Stimulated activated CD8-positive, alpha-beta memory T cell treated with anti-CD3 and anti-CD28 coated beads, Interleukin-7, amount 100 ng/mL, for 24 hours (primary cell): ENCODE data around the gene RNF4.
A peak's percentile ranks its signal among the peaks of the same experiment; 100 is the strongest.

Experiments
- DNase-seq: peaks from one replicate; pipeline ENCODE4 v3.0.0-alpha.2; 2020; ENCODE audit warnings: low read depth

RNF4 gene

GRCh38 chr4:2437475-2438215 is 31.3 kb upstream of the RNF4 start:
- DNase-seq = no peak

GRCh38 chr4:2438822-2439718 is 29.8 kb upstream of the RNF4 start:
- no peak for DNase-seq

- DNase-seq = peak; percentile 54
Observed at GRCh38 chr4:2441393-2442174, 27.3 kb upstream of the RNF4 start.

GRCh38 chr4:2442175-2442993 is 26.5 kb upstream of the RNF4 start:
- DNase-seq = no peak

GRCh38 chr4:2443061-2443730 is 25.7 kb upstream of the RNF4 start:
- no peak for DNase-seq

GRCh38 chr4:2443956-2444740 is 24.8 kb upstream of the RNF4 start:
- no peak for DNase-seq

GRCh38 chr4:2445130-2445529 is 23.8 kb upstream of the RNF4 start:
- DNase-seq = no peak

- no peak for DNase-seq
Observed at GRCh38 chr4:2445571-2445970, 23.3 kb upstream of the RNF4 start.

- DNase-seq = no peak
Observed at GRCh38 chr4:2446656-2447564, 22.0 kb upstream of the RNF4 start.

GRCh38 chr4:2448589-2448988 is 20.3 kb upstream of the RNF4 start:
- DNase-seq = no peak

- no peak for DNase-seq
Observed at GRCh38 chr4:2449051-2449450, 19.9 kb upstream of the RNF4 start.

GRCh38 chr4:2449511-2450392 is 19.2 kb upstream of the RNF4 start:
- DNase-seq = no peak

- DNase-seq = no peak
Observed at GRCh38 chr4:2450394-2451035, 18.4 kb upstream of the RNF4 start.

GRCh38 chr4:2451036-2451520 is 17.8 kb upstream of the RNF4 start:
- no peak for DNase-seq

GRCh38 chr4:2451821-2452785 is 16.8 kb upstream of the RNF4 start:
- DNase-seq = no peak
